Panc1 (cell line): Measurements from ENCODE around the gene ARHGEF12. TPM values are rescaled to one million over a fixed set of nuclear protein-coding genes. Genes with fewer than 3 reads are reported as not detected.
A peak's percentile ranks its signal among the peaks of the same experiment; 100 is the strongest.

Source experiments
- ATAC-seq: fragments of 200-7000 bp; cut with Tn5 transposase; 2 replicates; pipeline ENCODE4 v1.9.1; 2020; ENCODE audit warnings: mild to moderate bottlenecking, moderate library complexity
- BruUV-seq: library from RNA; stranded (reverse); fragments of 400-500 nt; replicated peaks from 2 replicates; lab custom pipeline; 2021; lab: Mats Ljungman, UMichigan
- CTCF ChIA-PET: fragments of 300-600 bp; sonication (Branson Sonifier 250); formaldehyde crosslinking; loops from one replicate; lab custom pipeline; 2022; ENCODE audit warnings: antibody characterized with exemption; lab: Charles Lee
- POLR2A ChIA-PET: fragments of 300-600 bp; sonication (Branson Sonifier 250); formaldehyde crosslinking; loops from one replicate; lab custom pipeline; 2022; ENCODE audit warnings: antibody characterized with exemption; lab: Charles Lee
- DNase-seq: peaks from one replicate; pipeline ENCODE4 v3.0.0-alpha.2; 2010; ENCODE audit warnings: low read depth, low spot score
- H3K27ac ChIP-seq: 2 replicates; pipeline ENCODE4 v1.5.1; 2011; ENCODE audit warnings: mild to moderate bottlenecking, low read length, inconsistent platforms
- H3K27me3 ChIP-seq: fragments of 200-500 bp; sonication (Bioruptor generic); 2 replicates; pipeline ENCODE4 v1.6.0; 2014; ENCODE audit warnings: low read length, inconsistent platforms; ENCODE audit not compliant: control insufficient read depth, insufficient read depth
- H3K36me3 ChIP-seq: fragments of 200-500 bp; sonication (Bioruptor generic); 2 replicates; pipeline ENCODE4 v1.5.1; 2014; ENCODE audit warnings: inconsistent platforms, mild to moderate bottlenecking, low read length, moderate library complexity; ENCODE audit not compliant: control insufficient read depth, insufficient read depth
- H3K4me1 ChIP-seq: 2 replicates; pipeline ENCODE4 v1.5.1; 2011; ENCODE audit warnings: inconsistent platforms, mild to moderate bottlenecking, low read length, moderate library complexity; ENCODE audit not compliant: control insufficient read depth, insufficient read depth
- H3K4me3 ChIP-seq, 2 experiments: 2 replicates each; pipeline ENCODE4 v1.5.1; 2011 to 2012; ENCODE audit warnings: low read depth in 2 of 2, low read length in 2 of 2, mild to moderate bottlenecking in 2 of 2, inconsistent platforms in 1 of 2, moderate library complexity in 1 of 2
- H3K9me3 ChIP-seq: fragments of 200-500 bp; sonication (Bioruptor generic); 2 replicates; pipeline ENCODE4 v1.5.1; 2014; ENCODE audit warnings: low read depth, mild to moderate bottlenecking, inconsistent platforms, low read length, moderate library complexity; ENCODE audit not compliant: control insufficient read depth, insufficient read depth
- CTCF ChIP-seq: fragments of 450-650 bp; IDR thresholded peaks from 2 replicates; pipeline ENCODE4 v1.5.1; 2017; ENCODE audit warnings: mild to moderate bottlenecking
- POLR2AphosphoS5 ChIP-seq: IDR thresholded peaks from 2 replicates; pipeline ENCODE4 v1.6.1; 2012; ENCODE audit warnings: mild to moderate bottlenecking, low read depth, low read length, moderate library complexity
- SIN3A ChIP-seq: IDR thresholded peaks from 2 replicates; pipeline ENCODE4 v1.6.1; 2012; ENCODE audit warnings: low read depth, mild to moderate bottlenecking, low read length, moderate library complexity, borderline replicate concordance; ENCODE audit not compliant: insufficient read depth
- TCF7L2 ChIP-seq: IDR thresholded peaks from 2 replicates; pipeline ENCODE4 v1.6.1; 2011; ENCODE audit warnings: mild to moderate bottlenecking, low read depth, low read length, inconsistent platforms
- in situ Hi-C: cut with HindIII; loops from 2 replicates; pipeline ENCODE4 v1.10.0; 2016; ENCODE audit warnings: low sequenced_read_pairs, low pct_unique_long_range_greater_than_20kb
- intact Hi-C: fragments of 100-400 bp; cut with micrococcal nuclease; formaldehyde crosslinking; loops from one replicate; pipeline ENCODE4 v1.10.0; 2022; ENCODE audit not compliant: unreplicated experiment
- total RNA-seq: library from RNA; stranded (reverse); gene quantifications from one replicate; pipeline ENCODE4 v1.2.1, GENCODE V29; 2021; ENCODE audit not compliant: unreplicated experiment
- TF ChIP-seq, protein P1 (sequence below), 2 experiments: IDR thresholded peaks; 2 replicates each; pipeline ENCODE4 v1.6.1; 2011 to 2012; ENCODE audit warnings: low read depth in 2 of 2, control low read depth in 1 of 2, low read length in 1 of 2, mild to moderate bottlenecking in 1 of 2, moderate library complexity in 1 of 2; ENCODE audit not compliant: insufficient read depth in 1 of 2

The ARHGEF12 gene
- total RNA-seq, 1 experiment from 2014 or later, result 182 TPM

DNA sequence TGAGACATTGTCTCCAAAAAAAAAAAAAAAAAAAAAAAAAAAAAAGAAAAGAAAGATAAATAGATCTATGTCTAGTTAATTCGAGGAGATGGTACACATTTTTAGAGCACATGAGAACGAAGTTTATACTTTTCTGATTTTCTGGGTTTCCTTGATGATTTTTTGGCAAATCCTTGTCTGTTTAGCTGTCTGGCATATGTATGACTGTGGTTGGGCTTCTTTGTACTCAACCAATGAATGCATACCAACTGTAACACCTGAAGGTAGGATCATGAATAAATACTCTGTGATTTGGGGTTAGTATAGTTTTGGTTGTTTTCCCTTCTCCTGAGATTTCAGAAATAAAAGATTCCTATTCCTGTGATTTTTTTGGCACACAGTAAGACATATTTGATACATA is 63.1 kb downstream of the ARHGEF12 start:
- ATAC-seq, result no peak
- no peak for TF ChIP-seq POLR2AphosphoS5
- TF ChIP-seq, protein P1, sequence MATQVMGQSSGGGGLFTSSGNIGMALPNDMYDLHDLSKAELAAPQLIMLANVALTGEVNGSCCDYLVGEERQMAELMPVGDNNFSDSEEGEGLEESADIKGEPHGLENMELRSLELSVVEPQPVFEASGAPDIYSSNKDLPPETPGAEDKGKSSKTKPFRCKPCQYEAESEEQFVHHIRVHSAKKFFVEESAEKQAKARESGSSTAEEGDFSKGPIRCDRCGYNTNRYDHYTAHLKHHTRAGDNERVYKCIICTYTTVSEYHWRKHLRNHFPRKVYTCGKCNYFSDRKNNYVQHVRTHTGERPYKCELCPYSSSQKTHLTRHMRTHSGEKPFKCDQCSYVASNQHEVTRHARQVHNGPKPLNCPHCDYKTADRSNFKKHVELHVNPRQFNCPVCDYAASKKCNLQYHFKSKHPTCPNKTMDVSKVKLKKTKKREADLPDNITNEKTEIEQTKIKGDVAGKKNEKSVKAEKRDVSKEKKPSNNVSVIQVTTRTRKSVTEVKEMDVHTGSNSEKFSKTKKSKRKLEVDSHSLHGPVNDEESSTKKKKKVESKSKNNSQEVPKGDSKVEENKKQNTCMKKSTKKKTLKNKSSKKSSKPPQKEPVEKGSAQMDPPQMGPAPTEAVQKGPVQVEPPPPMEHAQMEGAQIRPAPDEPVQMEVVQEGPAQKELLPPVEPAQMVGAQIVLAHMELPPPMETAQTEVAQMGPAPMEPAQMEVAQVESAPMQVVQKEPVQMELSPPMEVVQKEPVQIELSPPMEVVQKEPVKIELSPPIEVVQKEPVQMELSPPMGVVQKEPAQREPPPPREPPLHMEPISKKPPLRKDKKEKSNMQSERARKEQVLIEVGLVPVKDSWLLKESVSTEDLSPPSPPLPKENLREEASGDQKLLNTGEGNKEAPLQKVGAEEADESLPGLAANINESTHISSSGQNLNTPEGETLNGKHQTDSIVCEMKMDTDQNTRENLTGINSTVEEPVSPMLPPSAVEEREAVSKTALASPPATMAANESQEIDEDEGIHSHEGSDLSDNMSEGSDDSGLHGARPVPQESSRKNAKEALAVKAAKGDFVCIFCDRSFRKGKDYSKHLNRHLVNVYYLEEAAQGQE (IDR thresholded peaks at IDR 0.05; ENCODE audit: insufficient read depth in 1 of 2, low read depth in 2 of 2, low read length in 1 of 2), result no peak
- no peak for TF ChIP-seq CTCF
- TF ChIP-seq SIN3A, result no peak
- no peak for TF ChIP-seq TCF7L2
- DNase-seq, result no peak
- Histone ChIP-seq H3K36me3 (no peaks in the 10 kb centered on the region), H3K9me3 (no peaks in the 10 kb centered on the region; the same call in 1 of the 2 replicates), H3K27me3 (no peaks in the 10 kb centered on the region), H3K4me1 (peaks cover 79% of the 10 kb centered on the region), H3K27ac (peak overlapping the region; percentile 99), H3K4me3 (no peak overlapping the region)
- intact Hi-C loops (no loop called here), in situ Hi-C loops (no loop called here)
- BruUV-seq, result no TSS peak
- CTCF ChIA-PET, result interaction anchor here (0.7 kb wide), 1 partner anchor 34 kb away, joined by 7 read pairs; no protein-coding TSS in a partner anchor
- POLR2A ChIA-PET, result no interaction called here

GRCh38 chr11:120400564-120401364 is 64.6 kb downstream of the ARHGEF12 start:
- BruUV-seq, result TSS peak; percentile 6
- DNase-seq, result peak; percentile 81
- no peak for TF ChIP-seq CTCF
- TF ChIP-seq TCF7L2, result peak; percentile 99
- peak; percentile 77; the same call in 1 of the 2 replicates for TF ChIP-seq POLR2AphosphoS5
- peak; percentile 73; the same call in 1 of the 2 replicates for TF ChIP-seq SIN3A
- TF ChIP-seq, protein P1 (IDR thresholded peaks at IDR 0.05; ENCODE audit: insufficient read depth in 1 of 2, low read depth in 2 of 2, low read length in 1 of 2), result no peak
- intact Hi-C loops (loop anchor here (2.0 kb wide), 1 partner anchor 64 kb away; the partner anchor contains the start of gene ARHGEF12), in situ Hi-C loops (no loop called here)
- ChIA-PET CTCF (no interaction called here), POLR2A (interaction anchor here (0.6 to 1.1 kb wide), 3 partner anchors 10 to 31 kb away, joined by 4 to 5 read pairs (median 5); no protein-coding TSS in a partner anchor)
- H3K9me3 ChIP-seq, result no peaks in the 10 kb centered on the region
- H3K27ac ChIP-seq, result peak overlapping the region; percentile 99
- H3K36me3 ChIP-seq, result no peaks in the 10 kb centered on the region
- H3K4me1 ChIP-seq, result peaks cover 92% of the 10 kb centered on the region
- no peaks in the 10 kb centered on the region for H3K27me3 ChIP-seq
- ATAC-seq, result peak; percentile 95
- peak overlapping the region; percentile 39 to 45 for H3K4me3 ChIP-seq
